HEK293 (cell line): ENCODE data around the gene MORC1.

Experiments used
- GLI2 ChIP-seq: fragments of 450-650 bp; formaldehyde crosslinking; IDR thresholded peaks from 2 replicates; pipeline ENCODE4; 2017; ENCODE audit warnings: missing biosample characterization, missing genetic modification characterization, low read depth, borderline replicate concordance
- YY1 ChIP-seq: fragments of 450-650 bp; formaldehyde crosslinking; IDR thresholded peaks from 2 replicates; pipeline ENCODE4 v1.5.1; 2018; ENCODE audit warnings: missing biosample characterization, missing genetic modification characterization
- ZBTB17 ChIP-seq: fragments of 450-650 bp; formaldehyde crosslinking; IDR thresholded peaks from 2 replicates; pipeline ENCODE4 v1.5.1; 2016; ENCODE audit warnings: missing biosample characterization, missing genetic modification characterization
- ZEB2 ChIP-seq: fragments of 450-650 bp; formaldehyde crosslinking; IDR thresholded peaks from 2 replicates; pipeline ENCODE4 v1.5.1; 2016; ENCODE audit warnings: missing biosample characterization, missing genetic modification characterization
- ZFP37 ChIP-seq: fragments of 450-650 bp; formaldehyde crosslinking; IDR thresholded peaks from 2 replicates; pipeline ENCODE4 v1.5.1; 2016; ENCODE audit warnings: missing biosample characterization, missing genetic modification characterization
- ZNF112 ChIP-seq: fragments of 450-650 bp; formaldehyde crosslinking; IDR thresholded peaks from 2 replicates; pipeline ENCODE4 v1.5.0; 2017; ENCODE audit warnings: missing biosample characterization, missing genetic modification characterization
- ZNF394 ChIP-seq: fragments of 450-650 bp; formaldehyde crosslinking; IDR thresholded peaks from 2 replicates; pipeline ENCODE4 v1.5.1; 2016; ENCODE audit warnings: missing biosample characterization, missing genetic modification characterization, mild to moderate bottlenecking, moderate library complexity, borderline replicate concordance
- ZNF426 ChIP-seq: fragments of 450-650 bp; formaldehyde crosslinking; IDR thresholded peaks from 2 replicates; pipeline ENCODE4 v1.5.1; 2017; ENCODE audit warnings: missing biosample characterization, missing genetic modification characterization, mild to moderate bottlenecking, inconsistent platforms, moderate library complexity
- ZNF501 ChIP-seq: fragments of 450-650 bp; formaldehyde crosslinking; IDR thresholded peaks from 2 replicates; pipeline ENCODE4 v1.5.1; 2016; ENCODE audit warnings: missing biosample characterization, missing genetic modification characterization
- TF ChIP-seq, protein P1 (sequence below): fragments of 450-650 bp; formaldehyde crosslinking; IDR thresholded peaks from 2 replicates; pipeline ENCODE4 v1.5.1; 2016; ENCODE audit warnings: missing biosample characterization, missing genetic modification characterization
- TF ChIP-seq, protein P2 (sequence below): fragments of 450-650 bp; formaldehyde crosslinking; IDR thresholded peaks from 2 replicates; pipeline ENCODE4 v1.5.1; 2016; ENCODE audit warnings: missing biosample characterization, missing genetic modification characterization
- TF ChIP-seq, protein P3 (sequence below): fragments of 450-650 bp; formaldehyde crosslinking; IDR thresholded peaks from 2 replicates; pipeline ENCODE4 v1.5.1; 2016; ENCODE audit warnings: missing biosample characterization, missing genetic modification characterization
- TF ChIP-seq, protein P4 (sequence below): fragments of 450-650 bp; formaldehyde crosslinking; IDR thresholded peaks from 2 replicates; pipeline ENCODE4 v1.5.1; 2016; ENCODE audit warnings: missing biosample characterization, missing genetic modification characterization, borderline replicate concordance
- TF ChIP-seq, protein P5 (sequence below): fragments of 450-650 bp; formaldehyde crosslinking; IDR thresholded peaks from 2 replicates; pipeline ENCODE4 v1.5.1; 2016; ENCODE audit warnings: missing biosample characterization, missing genetic modification characterization, low read depth

DNA sequence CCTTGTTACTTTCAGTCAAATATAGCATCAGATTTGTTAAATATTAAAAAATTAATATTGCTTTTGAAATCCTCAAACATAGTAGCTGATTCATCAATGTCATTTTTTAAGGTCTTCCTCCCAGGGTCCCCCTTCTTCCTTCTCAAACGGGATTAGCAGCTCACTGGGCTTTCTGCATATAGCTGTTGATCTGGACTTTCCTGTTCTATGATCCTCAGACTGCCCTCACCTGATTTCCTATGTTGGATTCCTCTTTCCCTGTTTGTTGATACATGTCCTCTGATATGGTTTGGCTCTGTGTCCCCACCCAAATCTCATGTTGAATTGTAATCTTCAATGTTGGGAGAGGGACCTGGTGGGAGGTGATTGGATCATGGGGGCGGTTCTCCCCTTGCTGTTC lies 170.1 kb downstream of the MORC1 start:
- TF ChIP-seq ZBTB17 (tag by site-specific recombination) (no peak), ZNF501 (tag by site-specific recombination) (no peak), ZNF394 (tag by site-specific recombination) (no peak), ZNF112 (no peak), ZNF426 (tag by site-specific recombination) (no peak), GLI2 (no peak), ZEB2 (no peak), ZFP37 (no peak), YY1 (tag by site-specific recombination) (no peak)
- TF ChIP-seq, protein P1, sequence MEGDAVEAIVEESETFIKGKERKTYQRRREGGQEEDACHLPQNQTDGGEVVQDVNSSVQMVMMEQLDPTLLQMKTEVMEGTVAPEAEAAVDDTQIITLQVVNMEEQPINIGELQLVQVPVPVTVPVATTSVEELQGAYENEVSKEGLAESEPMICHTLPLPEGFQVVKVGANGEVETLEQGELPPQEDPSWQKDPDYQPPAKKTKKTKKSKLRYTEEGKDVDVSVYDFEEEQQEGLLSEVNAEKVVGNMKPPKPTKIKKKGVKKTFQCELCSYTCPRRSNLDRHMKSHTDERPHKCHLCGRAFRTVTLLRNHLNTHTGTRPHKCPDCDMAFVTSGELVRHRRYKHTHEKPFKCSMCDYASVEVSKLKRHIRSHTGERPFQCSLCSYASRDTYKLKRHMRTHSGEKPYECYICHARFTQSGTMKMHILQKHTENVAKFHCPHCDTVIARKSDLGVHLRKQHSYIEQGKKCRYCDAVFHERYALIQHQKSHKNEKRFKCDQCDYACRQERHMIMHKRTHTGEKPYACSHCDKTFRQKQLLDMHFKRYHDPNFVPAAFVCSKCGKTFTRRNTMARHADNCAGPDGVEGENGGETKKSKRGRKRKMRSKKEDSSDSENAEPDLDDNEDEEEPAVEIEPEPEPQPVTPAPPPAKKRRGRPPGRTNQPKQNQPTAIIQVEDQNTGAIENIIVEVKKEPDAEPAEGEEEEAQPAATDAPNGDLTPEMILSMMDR (tag by site-specific recombination): no peak
- TF ChIP-seq, protein P2, sequence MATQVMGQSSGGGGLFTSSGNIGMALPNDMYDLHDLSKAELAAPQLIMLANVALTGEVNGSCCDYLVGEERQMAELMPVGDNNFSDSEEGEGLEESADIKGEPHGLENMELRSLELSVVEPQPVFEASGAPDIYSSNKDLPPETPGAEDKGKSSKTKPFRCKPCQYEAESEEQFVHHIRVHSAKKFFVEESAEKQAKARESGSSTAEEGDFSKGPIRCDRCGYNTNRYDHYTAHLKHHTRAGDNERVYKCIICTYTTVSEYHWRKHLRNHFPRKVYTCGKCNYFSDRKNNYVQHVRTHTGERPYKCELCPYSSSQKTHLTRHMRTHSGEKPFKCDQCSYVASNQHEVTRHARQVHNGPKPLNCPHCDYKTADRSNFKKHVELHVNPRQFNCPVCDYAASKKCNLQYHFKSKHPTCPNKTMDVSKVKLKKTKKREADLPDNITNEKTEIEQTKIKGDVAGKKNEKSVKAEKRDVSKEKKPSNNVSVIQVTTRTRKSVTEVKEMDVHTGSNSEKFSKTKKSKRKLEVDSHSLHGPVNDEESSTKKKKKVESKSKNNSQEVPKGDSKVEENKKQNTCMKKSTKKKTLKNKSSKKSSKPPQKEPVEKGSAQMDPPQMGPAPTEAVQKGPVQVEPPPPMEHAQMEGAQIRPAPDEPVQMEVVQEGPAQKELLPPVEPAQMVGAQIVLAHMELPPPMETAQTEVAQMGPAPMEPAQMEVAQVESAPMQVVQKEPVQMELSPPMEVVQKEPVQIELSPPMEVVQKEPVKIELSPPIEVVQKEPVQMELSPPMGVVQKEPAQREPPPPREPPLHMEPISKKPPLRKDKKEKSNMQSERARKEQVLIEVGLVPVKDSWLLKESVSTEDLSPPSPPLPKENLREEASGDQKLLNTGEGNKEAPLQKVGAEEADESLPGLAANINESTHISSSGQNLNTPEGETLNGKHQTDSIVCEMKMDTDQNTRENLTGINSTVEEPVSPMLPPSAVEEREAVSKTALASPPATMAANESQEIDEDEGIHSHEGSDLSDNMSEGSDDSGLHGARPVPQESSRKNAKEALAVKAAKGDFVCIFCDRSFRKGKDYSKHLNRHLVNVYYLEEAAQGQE (tag by site-specific recombination): no peak
- TF ChIP-seq, protein P3, sequence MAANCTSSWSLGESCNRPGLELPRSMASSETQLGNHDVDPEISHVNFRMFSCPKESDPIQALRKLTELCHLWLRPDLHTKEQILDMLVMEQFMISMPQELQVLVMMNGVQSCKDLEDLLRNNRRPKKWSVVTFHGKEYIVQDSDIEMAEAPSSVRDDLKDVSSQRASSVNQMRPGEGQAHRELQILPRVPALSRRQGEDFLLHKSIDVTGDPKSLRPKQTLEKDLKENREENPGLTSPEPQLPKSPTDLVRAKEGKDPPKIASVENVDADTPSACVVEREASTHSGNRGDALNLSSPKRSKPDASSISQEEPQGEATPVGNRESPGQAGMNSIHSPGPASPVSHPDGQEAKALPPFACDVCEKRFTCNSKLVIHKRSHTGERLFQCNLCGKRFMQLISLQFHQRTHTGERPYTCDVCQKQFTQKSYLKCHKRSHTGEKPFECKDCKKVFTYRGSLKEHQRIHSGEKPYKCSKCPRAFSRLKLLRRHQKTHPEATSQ (tag by site-specific recombination): no peak
- TF ChIP-seq, protein P4, sequence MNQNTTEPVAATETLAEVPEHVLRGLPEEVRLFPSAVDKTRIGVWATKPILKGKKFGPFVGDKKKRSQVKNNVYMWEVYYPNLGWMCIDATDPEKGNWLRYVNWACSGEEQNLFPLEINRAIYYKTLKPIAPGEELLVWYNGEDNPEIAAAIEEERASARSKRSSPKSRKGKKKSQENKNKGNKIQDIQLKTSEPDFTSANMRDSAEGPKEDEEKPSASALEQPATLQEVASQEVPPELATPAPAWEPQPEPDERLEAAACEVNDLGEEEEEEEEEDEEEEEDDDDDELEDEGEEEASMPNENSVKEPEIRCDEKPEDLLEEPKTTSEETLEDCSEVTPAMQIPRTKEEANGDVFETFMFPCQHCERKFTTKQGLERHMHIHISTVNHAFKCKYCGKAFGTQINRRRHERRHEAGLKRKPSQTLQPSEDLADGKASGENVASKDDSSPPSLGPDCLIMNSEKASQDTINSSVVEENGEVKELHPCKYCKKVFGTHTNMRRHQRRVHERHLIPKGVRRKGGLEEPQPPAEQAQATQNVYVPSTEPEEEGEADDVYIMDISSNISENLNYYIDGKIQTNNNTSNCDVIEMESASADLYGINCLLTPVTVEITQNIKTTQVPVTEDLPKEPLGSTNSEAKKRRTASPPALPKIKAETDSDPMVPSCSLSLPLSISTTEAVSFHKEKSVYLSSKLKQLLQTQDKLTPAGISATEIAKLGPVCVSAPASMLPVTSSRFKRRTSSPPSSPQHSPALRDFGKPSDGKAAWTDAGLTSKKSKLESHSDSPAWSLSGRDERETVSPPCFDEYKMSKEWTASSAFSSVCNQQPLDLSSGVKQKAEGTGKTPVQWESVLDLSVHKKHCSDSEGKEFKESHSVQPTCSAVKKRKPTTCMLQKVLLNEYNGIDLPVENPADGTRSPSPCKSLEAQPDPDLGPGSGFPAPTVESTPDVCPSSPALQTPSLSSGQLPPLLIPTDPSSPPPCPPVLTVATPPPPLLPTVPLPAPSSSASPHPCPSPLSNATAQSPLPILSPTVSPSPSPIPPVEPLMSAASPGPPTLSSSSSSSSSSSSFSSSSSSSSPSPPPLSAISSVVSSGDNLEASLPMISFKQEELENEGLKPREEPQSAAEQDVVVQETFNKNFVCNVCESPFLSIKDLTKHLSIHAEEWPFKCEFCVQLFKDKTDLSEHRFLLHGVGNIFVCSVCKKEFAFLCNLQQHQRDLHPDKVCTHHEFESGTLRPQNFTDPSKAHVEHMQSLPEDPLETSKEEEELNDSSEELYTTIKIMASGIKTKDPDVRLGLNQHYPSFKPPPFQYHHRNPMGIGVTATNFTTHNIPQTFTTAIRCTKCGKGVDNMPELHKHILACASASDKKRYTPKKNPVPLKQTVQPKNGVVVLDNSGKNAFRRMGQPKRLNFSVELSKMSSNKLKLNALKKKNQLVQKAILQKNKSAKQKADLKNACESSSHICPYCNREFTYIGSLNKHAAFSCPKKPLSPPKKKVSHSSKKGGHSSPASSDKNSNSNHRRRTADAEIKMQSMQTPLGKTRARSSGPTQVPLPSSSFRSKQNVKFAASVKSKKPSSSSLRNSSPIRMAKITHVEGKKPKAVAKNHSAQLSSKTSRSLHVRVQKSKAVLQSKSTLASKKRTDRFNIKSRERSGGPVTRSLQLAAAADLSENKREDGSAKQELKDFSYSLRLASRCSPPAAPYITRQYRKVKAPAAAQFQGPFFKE (tag by site-specific recombination): no peak
- TF ChIP-seq, protein P5, sequence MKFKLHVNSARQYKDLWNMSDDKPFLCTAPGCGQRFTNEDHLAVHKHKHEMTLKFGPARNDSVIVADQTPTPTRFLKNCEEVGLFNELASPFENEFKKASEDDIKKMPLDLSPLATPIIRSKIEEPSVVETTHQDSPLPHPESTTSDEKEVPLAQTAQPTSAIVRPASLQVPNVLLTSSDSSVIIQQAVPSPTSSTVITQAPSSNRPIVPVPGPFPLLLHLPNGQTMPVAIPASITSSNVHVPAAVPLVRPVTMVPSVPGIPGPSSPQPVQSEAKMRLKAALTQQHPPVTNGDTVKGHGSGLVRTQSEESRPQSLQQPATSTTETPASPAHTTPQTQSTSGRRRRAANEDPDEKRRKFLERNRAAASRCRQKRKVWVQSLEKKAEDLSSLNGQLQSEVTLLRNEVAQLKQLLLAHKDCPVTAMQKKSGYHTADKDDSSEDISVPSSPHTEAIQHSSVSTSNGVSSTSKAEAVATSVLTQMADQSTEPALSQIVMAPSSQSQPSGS (tag by site-specific recombination): no peak
